ENCODE measurements around the gene GSTP1.
"Not testable (repeated sequence)": the region's sequence is repeated elsewhere in the genome, so short reads cannot be mapped to it uniquely, and the experiment has no call there.

The GSTP1 gene

DNA sequence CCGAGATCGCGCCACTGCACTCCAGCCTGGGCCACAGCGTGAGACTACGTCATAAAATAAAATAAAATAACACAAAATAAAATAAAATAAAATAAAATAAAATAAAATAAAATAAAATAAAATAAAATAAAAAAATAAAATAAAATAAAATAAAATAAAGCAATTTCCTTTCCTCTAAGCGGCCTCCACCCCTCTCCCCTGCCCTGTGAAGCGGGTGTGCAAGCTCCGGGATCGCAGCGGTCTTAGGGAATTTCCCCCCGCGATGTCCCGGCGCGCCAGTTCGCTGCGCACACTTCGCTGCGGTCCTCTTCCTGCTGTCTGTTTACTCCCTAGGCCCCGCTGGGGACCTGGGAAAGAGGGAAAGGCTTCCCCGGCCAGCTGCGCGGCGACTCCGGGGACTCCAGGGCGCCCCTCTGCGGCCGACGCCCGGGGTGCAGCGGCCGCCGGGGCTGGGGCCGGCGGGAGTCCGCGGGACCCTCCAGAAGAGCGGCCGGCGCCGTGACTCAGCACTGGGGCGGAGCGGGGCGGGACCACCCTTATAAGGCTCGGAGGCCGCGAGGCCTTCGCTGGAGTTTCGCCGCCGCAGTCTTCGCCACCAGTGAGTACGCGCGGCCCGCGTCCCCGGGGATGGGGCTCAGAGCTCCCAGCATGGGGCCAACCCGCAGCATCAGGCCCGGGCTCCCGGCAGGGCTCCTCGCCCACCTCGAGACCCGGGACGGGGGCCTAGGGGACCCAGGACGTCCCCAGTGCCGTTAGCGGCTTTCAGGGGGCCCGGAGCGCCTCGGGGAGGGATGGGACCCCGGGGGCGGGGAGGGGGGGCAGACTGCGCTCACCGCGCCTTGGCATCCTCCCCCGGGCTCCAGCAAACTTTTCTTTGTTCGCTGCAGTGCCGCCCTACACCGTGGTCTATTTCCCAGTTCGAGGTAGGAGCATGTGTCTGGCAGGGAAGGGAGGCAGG lies at the start of gene GSTP1:
Gene GSTP1, plus strand, starts transcription at position 566 of the 958 bp plus-strand sequence. Its CDS starts 32 bp downstream, at position 598.
- no peak for FAIRE-seq

DNA sequence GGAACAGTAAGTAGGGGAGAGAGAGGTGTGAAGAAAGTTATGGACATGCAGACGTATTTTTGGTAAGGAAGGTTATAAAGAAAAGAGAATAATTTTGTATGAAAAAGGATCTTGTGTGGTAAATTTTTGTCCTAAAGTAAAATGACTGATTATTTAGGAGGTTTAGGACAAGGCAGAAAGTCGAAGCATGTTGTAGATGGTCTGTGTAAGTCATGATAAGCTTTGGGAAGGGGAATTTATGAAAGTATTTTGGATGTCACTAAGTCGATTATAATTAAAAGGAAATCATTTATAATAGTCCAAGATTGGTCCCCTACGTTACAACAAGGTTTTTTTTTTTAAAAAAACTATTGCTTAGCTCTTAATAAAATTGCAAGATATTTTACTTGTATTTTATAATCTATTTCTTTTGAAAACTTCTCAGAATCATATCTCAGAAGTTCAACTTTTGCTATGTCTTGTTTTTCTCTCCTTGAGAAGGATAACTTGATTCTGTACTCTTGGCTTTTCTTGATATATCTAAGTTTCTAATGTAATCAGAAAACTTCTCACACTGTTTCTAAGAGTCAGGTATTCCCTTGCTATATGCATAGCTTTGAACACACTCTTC lies 49.4 kb upstream of the GSTP1 start:
- peak; percentile 59 for FAIRE-seq

DNA sequence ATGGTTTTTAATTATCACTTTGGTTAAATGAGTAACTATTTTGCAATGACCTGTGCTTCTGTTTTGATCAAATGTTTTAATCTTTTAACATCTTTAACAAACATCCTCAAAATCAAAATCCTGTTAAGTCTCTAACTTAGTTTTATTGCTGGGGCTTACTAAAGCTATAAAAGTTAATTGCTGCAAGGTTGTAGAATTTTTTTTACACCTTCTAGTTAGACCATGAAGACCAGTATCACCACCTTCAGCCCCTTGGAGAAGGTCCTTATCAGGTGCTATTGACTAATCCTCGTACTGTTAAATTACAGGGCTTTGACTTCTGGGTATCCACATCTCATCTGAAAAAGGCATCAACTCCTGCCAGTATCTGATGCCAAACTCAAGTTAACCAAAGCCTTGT lies 48.1 kb upstream of the GSTP1 start:
- FAIRE-seq = no peak

DNA sequence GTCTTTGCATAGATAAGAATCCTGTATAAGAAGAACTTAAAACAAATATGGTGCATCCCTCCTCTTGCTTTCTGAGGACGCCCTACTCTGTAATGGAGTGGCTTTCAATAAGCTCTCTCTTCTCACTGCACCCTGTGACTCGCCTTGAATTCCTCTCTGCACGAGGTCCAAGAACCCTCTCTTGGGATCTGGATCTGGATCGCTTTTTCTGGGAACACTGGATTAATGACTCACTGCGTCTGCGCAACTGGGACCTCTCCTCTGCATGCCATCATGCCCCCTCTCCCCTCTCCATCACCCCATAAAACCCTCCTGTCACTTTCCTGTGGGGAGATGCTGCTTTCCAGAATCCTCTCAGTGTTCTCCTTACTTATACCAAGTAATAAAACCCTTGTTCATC lies 45.3 kb upstream of the GSTP1 start:
- FAIRE-seq = no peak

DNA sequence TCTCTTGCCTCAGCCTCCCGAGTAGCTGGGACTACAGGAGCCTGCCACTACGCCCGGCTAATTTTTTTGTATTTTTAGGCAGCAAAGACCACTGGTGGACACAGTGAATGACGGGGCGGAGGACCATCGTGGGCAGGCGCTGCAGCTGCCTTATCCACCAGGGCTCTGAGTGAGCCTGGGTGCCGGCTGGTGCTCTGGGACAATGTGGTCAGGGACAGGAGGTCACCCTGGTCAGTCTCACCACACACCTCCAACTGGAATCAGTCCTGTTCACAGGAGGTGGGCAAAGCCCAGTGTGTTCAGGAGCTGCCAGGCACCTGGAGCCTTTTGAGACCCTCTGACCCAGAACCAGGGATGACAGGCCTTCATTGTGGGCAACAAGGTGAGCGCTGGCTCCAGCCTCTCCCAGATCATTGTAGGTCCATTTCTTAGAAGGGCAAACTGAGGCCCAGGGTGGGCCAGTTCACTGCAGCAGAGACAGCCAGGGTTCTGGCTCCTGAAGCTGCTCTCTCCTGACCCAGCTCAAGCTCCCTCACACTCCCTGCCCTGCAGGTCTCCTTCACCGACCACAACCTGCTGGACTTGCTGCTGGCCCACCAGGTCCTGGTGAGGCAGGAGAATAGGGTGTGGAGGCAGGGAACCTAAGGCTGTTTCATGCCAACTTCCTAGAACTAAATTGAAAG lies 44.6 kb upstream of the GSTP1 start:
- FAIRE-seq = no peak

DNA sequence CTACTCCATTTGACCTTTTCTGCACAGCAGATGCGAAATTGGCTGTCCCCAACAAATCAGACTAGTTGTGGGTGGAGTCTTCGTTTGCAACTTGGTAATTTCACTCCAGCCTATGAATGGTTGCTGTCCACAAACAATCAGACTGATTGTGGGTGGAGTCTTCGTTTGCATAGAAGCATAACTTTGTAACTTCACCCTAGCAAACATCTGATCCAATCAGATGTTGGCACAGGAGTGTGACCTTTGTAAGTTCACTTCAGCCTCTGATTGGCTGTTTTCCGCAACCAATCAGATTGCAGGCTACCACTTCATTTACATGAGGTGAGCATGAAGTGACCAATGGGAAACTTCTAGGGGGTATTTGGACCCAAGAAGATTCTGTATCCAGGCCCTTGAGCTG lies 44.1 kb upstream of the GSTP1 start:
- FAIRE-seq = no peak

DNA sequence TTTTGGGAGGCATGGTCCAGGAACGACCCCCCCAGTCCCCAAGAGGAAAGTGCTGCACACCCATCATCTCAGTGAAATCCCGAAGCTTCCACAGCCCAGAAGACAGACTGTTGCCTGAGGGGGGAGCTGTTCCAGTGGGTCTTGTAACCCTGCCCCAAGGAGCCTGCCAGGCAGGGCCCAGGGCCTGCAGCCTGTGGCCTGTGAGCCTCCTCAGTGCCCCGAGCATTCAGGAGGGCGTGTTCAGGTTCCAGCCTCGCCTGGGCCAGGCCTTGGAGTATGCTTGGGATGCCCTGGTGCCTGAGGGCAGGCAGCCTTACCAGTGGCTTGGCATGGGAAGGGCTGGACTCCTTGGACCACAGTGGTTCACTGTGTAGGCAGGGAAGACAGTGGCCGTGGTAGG lies 42.4 kb upstream of the GSTP1 start:
- no peak for FAIRE-seq

DNA sequence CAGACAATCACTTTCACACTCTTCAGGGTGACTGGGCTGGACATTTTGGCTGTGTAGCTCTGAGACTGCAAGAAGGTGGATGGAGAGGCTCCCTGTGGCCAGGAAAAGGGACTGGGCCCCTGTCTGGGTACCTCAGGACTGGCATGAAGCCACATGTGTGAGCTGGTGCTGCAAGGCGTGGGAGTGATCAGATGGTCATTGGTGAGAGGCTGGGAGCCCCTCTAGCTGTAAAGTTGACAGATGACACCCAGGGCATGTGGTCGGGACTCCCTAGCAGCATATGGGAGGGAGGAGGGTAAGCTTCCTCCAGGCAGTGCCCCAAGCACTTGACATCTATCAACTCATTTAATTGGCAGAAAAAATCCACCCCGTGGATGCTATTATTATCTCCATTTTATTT lies 41.4 kb upstream of the GSTP1 start:
- FAIRE-seq = no peak

DNA sequence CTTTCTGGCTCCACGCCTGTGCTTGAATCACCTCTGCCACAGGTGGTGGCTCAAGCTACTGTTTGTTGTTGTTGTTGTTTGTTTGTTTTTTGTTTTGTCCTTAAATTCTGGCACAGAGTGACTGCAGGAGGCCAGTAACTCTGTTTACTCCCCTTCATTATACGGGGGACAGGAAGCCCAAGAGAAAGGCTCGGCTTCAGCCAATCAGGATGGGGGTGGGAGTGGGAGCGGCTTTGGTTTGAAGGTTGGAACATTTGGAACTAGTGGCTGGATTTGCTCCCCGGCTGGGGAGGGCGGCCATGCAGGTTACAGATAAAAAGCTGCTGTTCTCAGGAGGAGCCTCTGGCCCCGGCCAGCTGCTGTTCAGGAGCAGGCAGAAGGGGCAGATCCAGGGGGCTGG lies 40.6 kb upstream of the GSTP1 start:
- no peak for FAIRE-seq

DNA sequence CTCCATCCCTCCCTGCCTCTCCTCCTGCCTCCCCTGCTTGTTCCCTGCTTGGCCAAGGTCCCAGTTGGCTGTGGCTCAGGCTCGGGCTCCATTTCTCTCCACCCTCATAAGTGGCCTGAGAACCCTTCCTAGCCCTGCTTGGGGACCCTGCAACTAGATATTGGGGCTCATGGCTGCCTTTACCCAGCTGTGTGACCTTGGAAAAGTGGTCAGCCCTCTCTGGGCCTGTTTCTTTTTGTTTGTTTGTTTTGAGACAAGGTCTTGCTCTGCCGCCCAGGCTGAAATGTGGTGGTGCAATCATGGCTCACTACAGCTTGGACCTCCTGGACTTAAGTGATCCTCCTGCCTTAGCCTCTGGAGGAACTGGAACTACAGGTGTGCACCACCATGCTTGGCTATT lies 40.0 kb upstream of the GSTP1 start:
- FAIRE-seq = no peak

DNA sequence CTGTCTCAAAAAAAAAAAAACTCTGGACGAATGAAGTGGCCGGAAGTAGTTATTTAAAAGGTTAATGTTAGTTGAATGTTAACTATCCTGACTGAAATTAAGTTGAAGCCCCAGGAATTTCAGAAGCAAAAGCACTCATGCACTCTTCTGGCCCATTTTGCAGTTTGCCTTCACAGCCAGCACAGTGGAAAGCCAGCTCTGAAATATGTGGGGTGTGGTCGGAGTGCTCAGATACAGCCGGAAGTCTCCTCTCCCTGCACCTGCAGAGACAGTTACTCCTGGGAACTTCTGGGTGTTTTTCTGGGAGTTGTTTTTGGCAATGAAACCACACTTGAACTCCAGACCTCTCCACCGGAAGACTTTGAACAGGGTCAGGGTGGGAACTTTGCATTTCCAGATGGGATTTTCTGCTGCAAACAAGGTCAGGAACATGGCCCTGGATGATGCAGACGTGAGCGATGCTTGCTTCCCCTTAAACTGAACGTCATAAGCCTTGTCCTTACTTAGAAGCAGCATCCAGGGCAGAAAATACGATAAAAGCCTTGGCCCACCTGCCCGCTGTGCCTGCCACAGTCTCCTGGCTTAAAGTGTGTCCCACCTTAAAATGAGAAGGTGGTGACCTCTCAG lies 38.9 kb upstream of the GSTP1 start:
- no peak for FAIRE-seq

DNA sequence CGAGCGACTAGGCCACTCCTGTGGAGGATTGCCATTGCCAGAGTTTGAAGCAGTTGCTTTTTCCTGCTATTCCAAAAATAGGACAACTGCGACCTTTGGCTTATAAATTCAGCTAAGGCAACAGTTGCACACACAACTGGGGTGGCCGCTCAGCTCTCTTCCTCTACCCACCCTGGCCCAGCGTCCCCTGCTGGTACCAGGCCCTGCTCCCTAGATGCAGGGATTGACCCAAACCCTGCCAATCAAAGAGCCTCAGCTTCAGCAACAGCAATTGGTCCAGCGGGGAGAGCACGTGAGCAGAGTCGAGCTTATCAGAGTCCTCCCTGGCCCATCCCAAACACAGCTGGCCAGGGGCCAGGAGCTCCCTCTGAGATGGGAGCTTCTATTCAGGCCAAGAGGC lies 38.3 kb upstream of the GSTP1 start:
- FAIRE-seq = no peak

DNA sequence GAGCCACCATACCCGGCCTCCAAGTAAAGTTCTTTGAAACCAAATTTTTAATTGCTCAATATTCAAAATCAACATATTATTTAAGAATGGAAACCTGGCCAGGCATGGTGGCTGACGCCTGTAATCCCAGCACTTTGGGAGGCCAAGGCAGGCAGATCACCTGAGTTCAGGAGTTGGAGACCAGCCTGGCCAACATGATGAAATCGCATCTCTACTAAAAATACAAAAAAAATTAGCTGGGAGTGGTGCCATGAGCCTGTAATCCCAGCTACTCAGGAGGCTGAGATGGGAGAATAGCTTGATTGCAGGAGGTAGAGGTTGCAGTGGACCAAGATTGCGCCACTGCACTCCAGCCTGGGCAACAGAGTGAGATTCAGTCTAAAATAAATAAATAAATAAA lies 35.5 kb upstream of the GSTP1 start:
- not testable (repeated sequence) for FAIRE-seq

DNA sequence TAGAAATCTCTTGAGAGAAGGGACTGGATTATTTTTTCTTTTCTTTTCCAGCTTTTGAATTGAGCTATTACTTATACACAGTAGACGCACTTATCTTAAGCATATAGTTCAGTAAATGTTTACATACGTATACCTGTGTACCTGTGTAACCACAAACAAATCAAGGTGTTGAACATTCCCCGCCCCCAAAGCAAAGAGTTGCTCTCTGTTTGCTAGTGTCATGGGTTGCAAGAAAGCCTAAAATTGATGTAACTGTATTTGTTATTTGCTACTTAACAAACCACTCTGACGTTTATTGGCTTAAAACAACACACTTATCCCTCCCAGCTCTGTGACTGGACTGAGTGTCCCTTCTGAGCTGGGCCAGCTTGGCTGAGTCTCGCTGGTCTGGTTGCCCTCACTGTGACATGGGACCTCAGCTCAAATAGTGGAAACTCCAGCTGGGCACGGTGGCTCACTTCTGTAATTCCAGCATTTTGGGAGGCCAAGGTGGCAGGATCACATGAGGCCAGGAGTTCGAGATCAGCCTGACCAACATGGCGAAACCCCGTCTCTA lies 35.0 kb upstream of the GSTP1 start:
- no peak for FAIRE-seq

DNA sequence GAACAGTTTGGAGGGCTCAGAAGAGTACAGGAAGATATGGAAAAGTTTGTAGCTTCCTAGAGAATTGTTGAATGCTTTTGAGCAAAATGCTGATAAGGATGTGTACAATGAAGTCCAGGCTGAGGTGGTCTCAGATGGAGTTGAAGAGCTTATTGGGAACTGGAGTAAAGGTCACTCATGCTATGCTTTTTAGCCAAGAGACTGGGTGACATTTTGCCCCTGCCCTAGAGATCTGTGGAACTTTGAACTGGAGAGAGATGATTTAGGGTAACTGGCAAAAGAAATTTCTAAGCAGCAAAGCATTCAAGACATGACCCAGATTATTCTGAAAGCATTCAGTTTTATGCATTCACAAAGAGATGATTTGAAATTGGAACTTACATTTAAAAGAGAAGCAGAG lies 32.5 kb upstream of the GSTP1 start:
- no peak for FAIRE-seq

DNA sequence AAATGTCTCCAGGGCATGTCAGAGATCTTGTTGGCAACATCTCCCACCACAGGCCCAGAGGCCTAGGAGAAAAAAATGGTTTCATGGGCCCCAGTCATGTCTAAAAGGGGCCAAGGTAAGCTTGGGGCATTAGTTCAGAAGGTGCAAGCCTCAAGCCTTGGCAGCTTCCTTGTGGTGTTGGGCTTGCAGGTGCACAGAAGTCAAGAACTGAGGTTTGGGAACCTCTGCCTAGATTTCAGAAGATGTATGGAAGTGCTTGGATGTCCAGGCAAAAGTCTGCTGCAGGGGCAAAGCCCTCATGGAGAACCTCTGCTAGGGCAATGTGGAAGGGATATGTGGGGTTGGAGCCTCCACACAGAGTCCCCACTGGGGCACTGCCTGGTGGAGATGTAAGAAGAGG lies 31.9 kb upstream of the GSTP1 start:
- not testable (repeated sequence) for FAIRE-seq

DNA sequence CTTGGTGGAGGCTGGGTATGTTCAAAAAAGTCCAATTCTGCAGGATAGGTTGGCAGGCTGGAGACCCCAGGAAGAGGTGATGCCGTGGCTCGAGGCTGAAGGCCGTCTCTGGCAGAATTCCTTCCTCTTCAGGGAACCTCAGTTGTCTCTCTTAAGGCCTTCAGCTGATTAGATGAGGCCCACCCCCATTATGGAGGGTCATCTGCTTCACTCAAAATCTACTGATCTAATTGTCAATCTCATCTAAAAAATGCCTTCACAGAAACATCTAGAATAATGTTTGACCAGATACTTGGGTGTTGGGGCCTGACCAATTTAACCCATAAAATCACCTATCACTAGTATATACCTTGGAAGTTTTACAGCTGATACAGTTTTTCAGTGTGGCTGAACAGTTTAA lies 27.4 kb upstream of the GSTP1 start:
- FAIRE-seq = no peak

DNA sequence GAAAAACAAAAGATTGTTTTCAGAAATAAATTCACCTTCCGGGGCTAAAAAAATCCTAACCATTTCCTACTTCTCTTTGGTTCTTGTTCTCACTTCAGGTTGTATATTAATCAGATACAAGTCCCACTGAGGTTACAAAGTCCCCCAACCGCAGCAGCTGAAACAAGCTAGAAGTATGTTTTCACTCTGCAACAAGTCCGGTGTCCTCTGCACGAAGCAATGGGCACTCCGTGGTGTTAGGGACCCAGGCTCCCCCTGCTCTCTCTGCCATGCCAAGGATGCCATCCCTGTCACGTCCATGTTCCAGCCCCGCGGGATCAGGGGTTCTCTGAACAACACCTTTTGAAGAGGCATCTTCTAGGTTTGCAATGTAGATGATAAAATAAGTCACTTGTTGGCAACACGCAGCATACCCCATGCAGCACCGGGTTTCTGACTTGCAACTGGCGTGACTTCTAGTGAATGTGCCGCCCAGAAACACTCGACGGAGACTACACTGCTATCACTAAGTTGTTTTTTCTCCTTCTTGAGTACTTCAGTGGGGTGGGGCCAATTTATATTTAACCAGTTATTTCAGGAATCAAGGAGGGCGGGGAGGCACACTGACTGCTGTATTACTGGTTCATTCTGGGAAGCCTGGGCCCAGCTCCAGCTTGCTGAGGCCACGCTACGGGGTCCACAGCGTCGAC lies 25.4 kb upstream of the GSTP1 start:
- FAIRE-seq = no peak

DNA sequence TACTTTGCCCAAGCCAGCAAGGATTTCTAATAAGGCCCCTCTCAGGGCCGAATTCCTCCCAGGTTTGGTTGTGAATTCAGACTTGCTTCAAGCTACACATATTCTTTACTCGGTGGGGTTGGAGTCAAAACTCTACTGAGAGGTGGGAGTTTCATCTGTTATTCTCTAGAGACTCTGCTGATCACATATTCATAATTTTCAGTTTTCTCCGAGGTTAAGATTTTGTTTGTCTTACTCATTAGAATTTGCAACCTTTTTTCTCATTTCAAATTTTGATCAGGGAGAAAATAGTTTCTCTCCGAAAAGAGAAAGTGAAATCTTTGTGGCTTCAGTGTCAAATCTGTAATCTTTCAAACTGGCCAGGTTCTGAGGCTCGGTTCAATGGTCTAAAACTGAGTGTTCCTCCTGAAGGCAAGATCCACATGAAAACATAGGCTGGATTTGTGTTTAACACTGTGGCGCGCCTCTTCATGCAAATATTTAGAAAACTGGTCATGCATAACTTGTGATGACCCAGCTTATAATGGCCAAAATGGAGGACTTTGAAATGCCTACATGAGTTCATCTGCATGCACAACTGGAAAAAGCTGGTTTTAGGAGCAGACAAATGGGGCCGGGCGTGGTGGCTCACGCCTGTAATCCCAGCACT lies 21.5 kb upstream of the GSTP1 start:
- no peak for FAIRE-seq

DNA sequence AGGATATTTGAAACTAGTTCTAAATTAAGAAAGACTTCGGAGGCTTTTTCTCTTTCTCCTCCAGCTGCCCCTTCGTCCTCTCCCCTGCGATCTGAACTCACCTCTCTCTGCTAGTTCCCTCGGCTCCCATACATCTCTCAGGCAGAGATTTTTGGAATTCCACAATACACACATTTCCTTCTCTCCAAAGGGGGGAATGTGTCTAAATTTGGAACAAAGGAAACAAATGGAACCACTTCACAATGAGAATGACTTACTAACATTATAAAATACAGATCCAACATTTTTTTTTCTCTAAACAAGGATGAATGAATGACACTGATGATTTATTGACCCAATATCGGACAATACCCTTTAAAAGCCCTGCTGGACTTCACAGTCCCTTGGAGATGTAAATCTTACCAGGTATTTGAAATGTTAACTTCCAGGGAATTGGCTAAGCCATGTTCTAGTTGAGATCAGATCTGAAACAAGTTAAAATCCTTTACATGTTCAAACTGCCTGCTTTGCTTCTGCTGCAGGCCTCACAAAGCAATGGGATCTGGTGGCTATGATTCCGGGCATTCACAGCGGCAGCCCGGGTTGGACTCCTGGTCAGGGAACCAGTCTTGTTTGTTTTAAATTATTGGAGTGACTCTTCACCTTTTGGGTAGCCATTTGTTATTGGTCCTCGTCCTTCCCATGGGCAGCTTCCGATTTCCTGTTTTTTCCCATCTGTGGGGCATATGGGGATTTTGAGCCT lies 20.5 kb upstream of the GSTP1 start:
- FAIRE-seq = peak; percentile 98

DNA sequence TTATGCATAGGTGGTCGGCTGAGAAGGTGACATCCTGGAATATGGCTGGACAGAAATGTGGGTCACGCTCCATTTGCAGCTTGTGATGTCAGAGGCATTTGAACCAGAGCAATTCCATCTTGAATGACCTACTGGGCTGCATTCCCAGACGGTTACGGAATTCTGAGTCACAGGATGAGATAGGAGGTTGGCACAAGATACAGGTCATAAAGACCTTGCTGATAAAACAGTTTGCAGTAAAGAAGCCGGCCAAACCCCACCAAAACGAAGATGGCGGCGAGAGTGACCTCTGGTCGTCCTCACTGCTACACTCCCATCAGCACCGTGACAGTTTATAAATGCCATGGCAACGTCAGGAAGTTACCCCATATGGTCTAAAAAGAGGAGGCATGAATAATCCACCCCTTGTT lies 19.9 kb upstream of the GSTP1 start:
- FAIRE-seq = peak; percentile 21
